GM18868 (cell line): ENCODE data around the gene MICALL2.

ENCODE experiments used
- ATAC-seq: cut with Tn5 transposase; IDR thresholded peaks from one replicate; pipeline ENCODE4 v1.9.1; 2021; ENCODE audit warnings: mild to moderate bottlenecking, moderate library complexity; ENCODE audit not compliant: unreplicated experiment

Gene MICALL2

GRCh38 chr7:1419310-1419634 is 40.0 kb downstream of the MICALL2 start:
- ATAC-seq: no peak

- ATAC-seq: no peak
These were observed 40.6 kb downstream of the MICALL2 start for GRCh38 chr7:1418505-1419309.

- no peak for ATAC-seq
These were observed 43.8 kb downstream of the MICALL2 start for GRCh38 chr7:1415389-1415990.

- ATAC-seq: no peak
These were observed 45.2 kb downstream of the MICALL2 start for GRCh38 chr7:1413936-1414639.

- ATAC-seq: no peak
These were observed 46.7 kb downstream of the MICALL2 start for GRCh38 chr7:1412322-1413261.

- no peak for ATAC-seq
These were observed 47.9 kb downstream of the MICALL2 start for GRCh38 chr7:1411414-1411813.

- ATAC-seq: no peak
These were observed 48.3 kb downstream of the MICALL2 start for GRCh38 chr7:1410992-1411391.

- ATAC-seq: no peak
These were observed 49.7 kb downstream of the MICALL2 start for GRCh38 chr7:1409555-1409954.

GRCh38 chr7:1408466-1408865 is 50.8 kb downstream of the MICALL2 start:
- no peak for ATAC-seq

- no peak for ATAC-seq
These were observed 51.4 kb downstream of the MICALL2 start for GRCh38 chr7:1407892-1408291.

GRCh38 chr7:1404898-1405548 is 54.2 kb downstream of the MICALL2 start:
- no peak for ATAC-seq

GRCh38 chr7:1404460-1404809 is 54.8 kb downstream of the MICALL2 start:
- no peak for ATAC-seq

- ATAC-seq: no peak
These were observed 55.4 kb downstream of the MICALL2 start for GRCh38 chr7:1403638-1404459.

GRCh38 chr7:1402791-1403637 is 56.3 kb downstream of the MICALL2 start:
- no peak for ATAC-seq

- ATAC-seq: no peak
These were observed 57.0 kb downstream of the MICALL2 start for GRCh38 chr7:1402110-1402790.

GRCh38 chr7:1401011-1401410 is 58.3 kb downstream of the MICALL2 start:
- no peak for ATAC-seq

GRCh38 chr7:1400371-1400770 is 58.9 kb downstream of the MICALL2 start:
- ATAC-seq: no peak
